PC-3 (cell line): Measurements from ENCODE around the gene PRUNE2. TPM values are rescaled to one million over a fixed set of nuclear protein-coding genes. Genes with fewer than 3 reads are reported as not detected.
"Not testable (repeated sequence)": the region's sequence is repeated elsewhere in the genome, so short reads cannot be mapped to it uniquely, and the experiment has no call there.

ENCODE experiments used
- ATAC-seq: fragments of 200-7000 bp; cut with Tn5 transposase; 2 replicates; pipeline ENCODE4 v1.9.1; 2020; ENCODE audit warnings: mild to moderate bottlenecking, moderate library complexity
- BruUV-seq: library from RNA; stranded (reverse); fragments of 400-500 nt; replicated peaks from 2 replicates; lab custom pipeline; 2021; lab: Mats Ljungman, UMichigan
- CTCF ChIA-PET: fragments of 300-600 bp; sonication (Branson Sonifier 250); formaldehyde crosslinking; loops from one replicate; lab custom pipeline; 2022; ENCODE audit warnings: antibody characterized with exemption; lab: Charles Lee
- POLR2A ChIA-PET: fragments of 300-600 bp; sonication (Branson Sonifier 250); formaldehyde crosslinking; loops from one replicate; lab custom pipeline; 2022; ENCODE audit warnings: antibody characterized with exemption; ENCODE audit not compliant: unreplicated experiment; lab: Charles Lee
- DNase-seq: peaks from one replicate; pipeline ENCODE4 v3.0.0-alpha.2; 2015
- H2AFZ ChIP-seq: fragments of 300-600 bp; sonication (generic); 2 replicates; pipeline ENCODE4 v1.6.0; 2016; ENCODE audit warnings: antibody characterized with exemption, low read length
- H3F3A ChIP-seq: fragments of 300-600 bp; sonication (generic); one replicate; pipeline ENCODE4 v1.6.0; 2017; ENCODE audit warnings: antibody characterized with exemption, low read length, control low read depth, mild to moderate bottlenecking; ENCODE audit not compliant: unreplicated experiment
- H3K27ac ChIP-seq: fragments of 300-600 bp; sonication (generic); 2 replicates; pipeline ENCODE4 v1.5.1; 2016; ENCODE audit warnings: mild to moderate bottlenecking, low read length
- H3K27me3 ChIP-seq: fragments of 300-600 bp; sonication (generic); 2 replicates; pipeline ENCODE4 v1.6.1; 2016; ENCODE audit warnings: low read length, mixed read lengths
- H3K36me3 ChIP-seq: fragments of 300-600 bp; sonication (generic); 2 replicates; pipeline ENCODE4 v1.6.1; 2016; ENCODE audit warnings: low read depth, mixed run types, low read length, mixed read lengths
- H3K4me1 ChIP-seq: fragments of 300-600 bp; sonication (generic); 2 replicates; pipeline ENCODE4 v1.5.1; 2016; ENCODE audit warnings: low read length; ENCODE audit not compliant: insufficient read depth
- H3K4me2 ChIP-seq: fragments of 300-600 bp; sonication (generic); 2 replicates; pipeline ENCODE4 v1.6.0; 2016; ENCODE audit warnings: low read length
- H3K4me3 ChIP-seq: fragments of 300-600 bp; sonication (generic); 2 replicates; pipeline ENCODE4 v1.5.1; 2016; ENCODE audit warnings: mild to moderate bottlenecking, low read length, mixed read lengths
- H3K79me2 ChIP-seq: fragments of 300-600 bp; sonication (generic); 2 replicates; pipeline ENCODE4 v1.6.1; 2017; ENCODE audit warnings: low read length, mixed read lengths
- H3K9ac ChIP-seq: fragments of 300-600 bp; sonication (generic); 2 replicates; pipeline ENCODE4 v1.6.0; 2016; ENCODE audit warnings: mild to moderate bottlenecking, low read length
- H3K9me2 ChIP-seq: fragments of 300-600 bp; sonication (generic); replicated peaks from 2 replicates; pipeline ENCODE4 v1.6.1; 2016; ENCODE audit warnings: mixed run types, low read length, mixed read lengths
- H3K9me3 ChIP-seq: fragments of 300-600 bp; sonication (generic); 2 replicates; pipeline ENCODE4 v1.6.1; 2016; ENCODE audit warnings: low read length, mixed read lengths
- H4K20me1 ChIP-seq: fragments of 300-600 bp; sonication (generic); 2 replicates; pipeline ENCODE4 v1.6.1; 2016; ENCODE audit warnings: low read length, mixed read lengths
- CTCF ChIP-seq: fragments of 300-600 bp; sonication (generic); conservative IDR thresholded peaks from 2 replicates; pipeline ENCODE4 v1.5.1; 2017; ENCODE audit warnings: antibody characterized with exemption, low read depth, mild to moderate bottlenecking, low read length
- EZH2 ChIP-seq: fragments of 300-600 bp; sonication (generic); IDR thresholded peaks from one replicate; pipeline ENCODE4 v1.6.1; 2017; ENCODE audit warnings: antibody characterized with exemption, mild to moderate bottlenecking, low read length; ENCODE audit not compliant: unreplicated experiment
- EZH2phosphoT487 ChIP-seq: fragments of 300-600 bp; sonication (generic); IDR thresholded peaks from 2 replicates; pipeline ENCODE4 v1.6.1; 2018; ENCODE audit warnings: mild to moderate bottlenecking, antibody characterized with exemption, low read length, borderline replicate concordance
- intact Hi-C: fragments of 100-400 bp; cut with micrococcal nuclease; formaldehyde crosslinking; loops from 2 replicates; pipeline ENCODE4 v1.9.0; 2023
- total RNA-seq: library from RNA; depleted of rRNA; stranded (reverse); fragments of >200 nt; gene quantifications from 2 replicates; pipeline ENCODE4 v1.2.3, GENCODE V29; 2014

PRUNE2 gene
- total RNA-seq, 1 experiment from 2014 or later, result not detected

GRCh38 chr9:76751001-76751400 is 154.9 kb downstream of the PRUNE2 start:
- Histone ChIP-seq H3K27me3 (peaks cover 37% of the 10 kb centered on the region), H3K9ac (no peak overlapping the region), H3K4me3 (no peak overlapping the region), H3K4me1 (no peaks in the 10 kb centered on the region), H2AFZ (no peak overlapping the region), H3K4me2 (no peak overlapping the region), H3K36me3 (no peaks in the 10 kb centered on the region), H3K27ac (no peak overlapping the region), H3K79me2 (no peaks in the 10 kb centered on the region), H3K9me2 (no peaks in the 10 kb centered on the region), H3K9me3 (no peaks in the 10 kb centered on the region), H4K20me1 (no peaks in the 10 kb centered on the region), H3F3A (no peaks in the 10 kb centered on the region)
- ATAC-seq (no peak), DNase-seq (no peak)
- intact Hi-C loops, result no loop called here
- no TSS peak for BruUV-seq
- CTCF ChIA-PET, result no interaction called here
- POLR2A ChIA-PET, result no interaction called here
- TF ChIP-seq EZH2phosphoT487 (no peak), EZH2 (no peak), CTCF (no peak)

GRCh38 chr9:76744336-76744735 is 161.6 kb downstream of the PRUNE2 start:
- H3K9ac ChIP-seq, result no peak overlapping the region
- H3K79me2 ChIP-seq, result no peaks in the 10 kb centered on the region
- CTCF ChIA-PET, result no interaction called here
- H2AFZ ChIP-seq, result no peak overlapping the region
- TF ChIP-seq CTCF (no peak), EZH2 (no peak), EZH2phosphoT487 (no peak)
- POLR2A ChIA-PET, result no interaction called here
- no peak overlapping the region for H3K4me2 ChIP-seq
- DNase-seq (no peak), ATAC-seq (no peak)
- peaks cover 16% of the 10 kb centered on the region for H3K27me3 ChIP-seq
- no peaks in the 10 kb centered on the region for H3K36me3 ChIP-seq
- no peaks in the 10 kb centered on the region for H3K9me2 ChIP-seq
- H3K9me3 ChIP-seq, result no peaks in the 10 kb centered on the region
- no peak overlapping the region for H3K27ac ChIP-seq
- no TSS peak for BruUV-seq
- intact Hi-C loops, result no loop called here
- H4K20me1 ChIP-seq, result no peaks in the 10 kb centered on the region
- no peaks in the 10 kb centered on the region for H3K4me1 ChIP-seq
- H3K4me3 ChIP-seq, result no peak overlapping the region
- H3F3A ChIP-seq, result no peaks in the 10 kb centered on the region

- Histone ChIP-seq H3K9ac (no peak overlapping the region), H3K79me2 (no peaks in the 10 kb centered on the region), H3K36me3 (no peaks in the 10 kb centered on the region), H4K20me1 (no peaks in the 10 kb centered on the region), H3K4me1 (no peaks in the 10 kb centered on the region), H3K4me2 (no peak overlapping the region), H3K27me3 (peaks cover 16% of the 10 kb centered on the region), H3K9me2 (no peaks in the 10 kb centered on the region), H3K27ac (no peak overlapping the region), H2AFZ (no peak overlapping the region), H3K4me3 (no peak overlapping the region), H3F3A (no peaks in the 10 kb centered on the region), H3K9me3 (no peaks in the 10 kb centered on the region)
- intact Hi-C loops, result no loop called here
- ChIA-PET POLR2A (no interaction called here), CTCF (no interaction called here)
- DNase-seq (no peak), ATAC-seq (no peak)
- BruUV-seq, result no TSS peak
- TF ChIP-seq CTCF (no peak), EZH2 (no peak), EZH2phosphoT487 (no peak)
These were observed 162.0 kb downstream of the PRUNE2 start for GRCh38 chr9:76743931-76744330.

GRCh38 chr9:76742890-76743289 is 163.0 kb downstream of the PRUNE2 start:
- H3K9ac ChIP-seq, H3K36me3 ChIP-seq, CTCF ChIA-PET, H2AFZ ChIP-seq, POLR2A ChIA-PET, DNase-seq, H3K4me2 ChIP-seq, intact Hi-C loops, H3K9me3 ChIP-seq, H4K20me1 ChIP-seq, H3K9me2 ChIP-seq, H3K27ac ChIP-seq, H3K79me2 ChIP-seq, H3K4me1 ChIP-seq, ATAC-seq, BruUV-seq, H3K4me3 ChIP-seq, H3F3A ChIP-seq: not testable (repeated sequence)
- H3K27me3 ChIP-seq, result peaks cover 16% of the 10 kb centered on the region; the same call in 1 of the 2 replicates
